Fibroblast of mammary gland (primary cell): Measurements from ENCODE around the gene SYNRG.

Experiments used
- DNase-seq: peaks from one replicate; pipeline ENCODE4 v3.0.0-alpha.2; 2010; ENCODE audit warnings: low read depth
- H3K4me3 ChIP-seq: 2 replicates; pipeline ENCODE4 v1.5.1; 2011; ENCODE audit warnings: low read depth, mild to moderate bottlenecking, low read length, moderate library complexity; ENCODE audit not compliant: control insufficient read depth
- TF ChIP-seq, protein P1 (sequence below): conservative IDR thresholded peaks from 2 replicates; pipeline ENCODE4 v1.5.1; 2011; ENCODE audit warnings: low read depth, low read length, inconsistent platforms; ENCODE audit not compliant: control insufficient read depth, insufficient read depth

SYNRG gene

DNA sequence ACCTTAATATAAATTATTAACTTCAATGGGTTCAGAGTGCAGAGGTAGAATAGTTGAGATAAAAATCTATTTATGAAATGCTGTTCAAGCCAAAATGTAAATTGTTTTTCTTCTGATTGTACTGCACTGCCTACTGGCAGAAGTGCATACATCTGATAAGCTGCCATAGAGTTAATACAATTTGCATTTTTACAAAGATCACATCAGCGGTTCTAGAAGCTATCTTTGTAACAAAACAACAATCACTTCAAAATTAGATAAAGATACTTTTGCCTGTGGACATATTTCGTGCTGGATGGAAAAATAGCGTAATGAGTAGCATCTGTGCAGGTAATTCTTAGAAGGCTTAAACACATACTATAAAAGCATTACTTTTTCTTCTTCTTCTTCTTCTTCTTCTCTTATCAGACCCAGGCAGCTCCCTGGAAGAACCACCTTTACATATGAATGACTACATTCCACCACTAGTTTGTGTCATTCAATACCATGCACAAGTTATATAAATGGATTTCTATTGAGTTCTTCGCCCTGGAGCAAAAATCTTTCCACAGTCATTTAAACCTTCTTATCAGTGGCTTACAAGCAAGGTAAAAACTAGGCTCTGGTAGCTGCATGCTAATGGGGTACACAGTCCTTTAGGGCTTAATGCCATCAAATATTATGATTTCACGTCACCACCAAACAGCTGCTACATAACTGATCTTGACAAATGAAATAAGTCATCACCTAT lies 47.0 kb downstream of the SYNRG start:
- DNase-seq = no peak
- TF ChIP-seq, protein P1, sequence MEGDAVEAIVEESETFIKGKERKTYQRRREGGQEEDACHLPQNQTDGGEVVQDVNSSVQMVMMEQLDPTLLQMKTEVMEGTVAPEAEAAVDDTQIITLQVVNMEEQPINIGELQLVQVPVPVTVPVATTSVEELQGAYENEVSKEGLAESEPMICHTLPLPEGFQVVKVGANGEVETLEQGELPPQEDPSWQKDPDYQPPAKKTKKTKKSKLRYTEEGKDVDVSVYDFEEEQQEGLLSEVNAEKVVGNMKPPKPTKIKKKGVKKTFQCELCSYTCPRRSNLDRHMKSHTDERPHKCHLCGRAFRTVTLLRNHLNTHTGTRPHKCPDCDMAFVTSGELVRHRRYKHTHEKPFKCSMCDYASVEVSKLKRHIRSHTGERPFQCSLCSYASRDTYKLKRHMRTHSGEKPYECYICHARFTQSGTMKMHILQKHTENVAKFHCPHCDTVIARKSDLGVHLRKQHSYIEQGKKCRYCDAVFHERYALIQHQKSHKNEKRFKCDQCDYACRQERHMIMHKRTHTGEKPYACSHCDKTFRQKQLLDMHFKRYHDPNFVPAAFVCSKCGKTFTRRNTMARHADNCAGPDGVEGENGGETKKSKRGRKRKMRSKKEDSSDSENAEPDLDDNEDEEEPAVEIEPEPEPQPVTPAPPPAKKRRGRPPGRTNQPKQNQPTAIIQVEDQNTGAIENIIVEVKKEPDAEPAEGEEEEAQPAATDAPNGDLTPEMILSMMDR = no peak
- no peak overlapping the region for H3K4me3 ChIP-seq

DNA sequence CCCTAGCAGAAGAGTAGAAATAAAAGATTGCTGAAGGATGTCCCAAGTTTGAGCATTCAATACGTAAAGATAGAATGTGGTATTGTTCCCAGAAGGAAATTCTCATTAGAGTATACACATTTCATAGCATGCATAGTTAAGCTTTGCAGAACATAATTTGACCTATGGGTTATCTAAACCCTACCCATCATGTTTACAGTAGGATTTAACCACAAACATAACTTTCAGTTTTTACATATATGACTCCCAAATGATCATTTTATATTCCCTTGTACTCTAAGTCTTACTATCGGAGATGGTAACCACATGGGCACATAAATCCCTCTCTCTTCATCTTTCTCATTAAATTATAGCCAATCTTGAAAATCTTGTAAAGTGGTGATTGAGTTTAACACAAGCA lies 50.9 kb downstream of the SYNRG start:
- no peak overlapping the region for H3K4me3 ChIP-seq
- TF ChIP-seq, protein P1 = no peak
- DNase-seq = no peak

DNA sequence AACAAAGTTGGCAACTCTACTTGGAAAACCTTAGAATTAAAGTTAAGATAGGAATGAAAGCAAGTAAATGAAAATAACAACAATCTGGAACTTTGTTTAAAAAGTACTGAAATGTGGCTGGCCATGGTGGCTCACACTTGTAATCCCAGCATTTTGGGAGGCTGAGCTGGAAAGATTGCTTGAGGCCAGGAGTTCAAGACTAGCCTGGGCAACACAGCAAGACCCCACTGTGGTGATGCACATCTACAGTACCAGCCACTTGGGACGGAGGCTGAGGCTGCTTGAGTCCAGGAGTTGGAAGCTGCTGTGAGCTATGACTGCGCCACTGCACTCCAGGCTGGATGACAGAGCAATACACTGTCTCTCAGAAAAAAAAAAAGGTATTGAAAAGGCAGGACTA lies 51.7 kb downstream of the SYNRG start:
- H3K4me3 ChIP-seq = no peak overlapping the region
- TF ChIP-seq, protein P1 = no peak
- no peak for DNase-seq

DNA sequence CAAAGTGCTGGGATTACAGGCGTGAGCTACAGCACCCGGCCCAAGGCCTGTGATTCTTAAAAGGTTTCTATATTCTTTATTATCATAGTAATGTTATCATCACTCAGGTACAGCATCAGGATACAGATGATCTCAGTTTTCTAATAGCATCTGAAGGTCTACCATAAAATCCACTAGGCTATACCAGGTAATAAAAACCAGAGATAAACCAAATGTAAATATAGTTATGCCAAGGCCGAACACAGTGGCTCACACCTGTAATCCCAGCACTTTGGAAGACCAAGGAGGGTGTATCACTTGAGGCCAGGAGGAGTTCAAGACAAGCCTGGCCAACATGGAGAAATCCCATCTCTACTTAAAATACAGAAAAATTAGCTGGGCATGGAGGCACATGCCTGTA lies 53.8 kb downstream of the SYNRG start:
- no peak overlapping the region for H3K4me3 ChIP-seq
- DNase-seq = no peak
- TF ChIP-seq, protein P1 = no peak

DNA sequence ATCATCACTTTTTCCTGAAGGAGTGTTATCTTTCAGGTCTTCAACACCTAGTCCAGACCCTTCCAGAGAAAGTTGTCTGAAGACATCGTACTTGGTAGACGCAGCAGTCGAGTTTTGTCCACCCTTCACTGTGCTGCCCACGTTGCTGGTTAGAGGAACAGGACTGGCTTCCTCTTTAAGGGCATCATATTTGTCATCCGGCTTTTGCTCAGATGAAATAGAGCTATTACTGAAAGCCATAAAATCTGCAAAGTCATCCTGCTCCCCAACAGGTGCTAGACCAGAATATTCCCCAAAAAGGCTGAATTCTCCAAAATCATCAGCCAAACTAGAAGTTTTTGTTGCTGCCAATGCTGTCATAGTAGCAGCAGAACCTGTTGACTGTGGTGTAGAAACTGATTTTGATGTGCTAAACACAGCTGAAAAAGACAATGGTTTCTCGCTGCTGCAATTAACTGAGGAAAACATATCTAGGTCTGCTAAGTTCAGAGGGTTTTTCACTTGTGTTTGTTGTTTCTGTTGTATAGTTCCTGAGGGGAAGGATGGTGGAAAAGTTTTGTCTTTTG lies 55.7 kb downstream of the SYNRG start:
- no peak for DNase-seq
- no peak overlapping the region for H3K4me3 ChIP-seq

DNA sequence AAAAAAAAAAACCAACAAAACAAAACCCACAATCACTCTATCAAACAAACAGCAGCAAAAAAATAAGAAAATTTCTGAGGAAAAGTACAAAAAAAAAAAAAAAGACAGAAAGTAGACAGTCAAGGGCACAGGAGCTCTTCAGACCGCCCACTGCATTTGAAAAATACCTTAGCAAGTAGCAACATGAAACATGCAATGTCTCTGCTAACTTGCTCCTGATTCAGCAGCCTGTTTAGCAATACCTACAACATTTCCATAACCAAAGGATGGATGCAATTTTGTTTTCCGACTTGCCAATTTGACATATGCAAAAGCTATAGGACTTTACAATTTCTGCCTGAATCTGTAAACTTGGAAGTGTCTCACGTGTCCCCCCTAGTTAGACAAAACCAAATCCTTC lies 57.4 kb downstream of the SYNRG start:
- no peak overlapping the region for H3K4me3 ChIP-seq
- TF ChIP-seq, protein P1 = no peak
- DNase-seq = no peak

More for the DNA sequence above, 55.7 kb downstream of the SYNRG start:
- TF ChIP-seq, protein P1 = no peak
